ENCODE measurements around the gene HES4. TPM values are rescaled to one million over a fixed set of nuclear protein-coding genes. Genes with fewer than 3 reads are reported as not detected.

The HES4 gene
- total and polyA plus RNA-seq, 10 of the 15 experiments (the other 5 are each of a cell fraction or from before 2014, with no cell fraction given) = 0.44 to 1.7 (median 0.85) TPM; not detected in 5

- Histone ChIP-seq H3K4me3 (no peak overlapping the region), H4K20me1 (ENCODE audit: control insufficient read depth, insufficient read depth) (no peaks in the 10 kb centered on the region), H3K79me2 (ENCODE audit: control insufficient read depth, insufficient read depth, low read length) (no peaks in the 10 kb centered on the region), H3K9ac (ENCODE audit: control insufficient read depth, insufficient read depth, low read length) (no peak overlapping the region), H3K4me2 (ENCODE audit: control insufficient read depth, insufficient read depth) (no peak overlapping the region), H3K4me1 (ENCODE audit: control insufficient read depth, insufficient read depth, low read length) (peaks cover 5% of the 10 kb centered on the region; the same call in 1 of the 2 replicates), H3K9me3 (replicated peaks; ENCODE audit: control insufficient read depth, insufficient read depth, low read length) (no peaks in the 10 kb centered on the region), H3K36me3 (ENCODE audit: control insufficient read depth in 2 of 2, insufficient read depth in 2 of 2, low read length in 1 of 2) (peaks cover 3 to 24% of the 10 kb centered on the region in 2 experiments; a peak in 3 of 4 replicates), H3K27me3 (replicated peaks in 1 of 2; ENCODE audit: control insufficient read depth in 2 of 2, insufficient read depth in 2 of 2, low read length in 1 of 2) (no peaks in the 10 kb centered on the region), H2AFZ (ENCODE audit: control insufficient read depth, low read depth, low read length) (no peak overlapping the region), H3K27ac (ENCODE audit: control insufficient read depth, insufficient read depth) (no peak overlapping the region)
- FAIRE-seq (no peak), ATAC-seq (no peak), DNase-seq (ENCODE audit: low read depth, low spot score) (no peak)
- BruUV-seq (replicated peaks) = no TSS peak
- ChIA-PET SMC1A (ENCODE audit: uncharacterized antibody, unreplicated experiment) (no interaction called here), CTCF (no interaction called here), POLR2A (no interaction called here), RAD21 (ENCODE audit: unreplicated experiment) (no interaction called here)
- in situ Hi-C loops (cut with MboI) = no loop called here
- TF ChIP-seq SMC3 (IDR thresholded peaks at IDR 0.05; ENCODE audit: borderline replicate concordance, low read length) (no peak), USF2 (IDR thresholded peaks at IDR 0.05; ENCODE audit: borderline replicate concordance, low read depth, low read length) (no peak), CBX3 (IDR thresholded peaks at IDR 0.05; ENCODE audit: borderline replicate concordance, low read depth) (no peak), SREBF2 (IDR thresholded peaks at IDR 0.05; ENCODE audit: low read length) (no peak), RUNX3 (IDR thresholded peaks at IDR 0.05; ENCODE audit: low read length) (no peak), NBN (IDR thresholded peaks at IDR 0.05) (no peak), CEBPZ (IDR thresholded peaks at IDR 0.05; ENCODE audit: low read depth, low read length) (no peak), CREM (IDR thresholded peaks at IDR 0.05; ENCODE audit: low read depth) (no peak), CEBPB (IDR thresholded peaks at IDR 0.05; ENCODE audit: borderline replicate concordance in 1 of 2, low read depth in 2 of 2, low read length in 2 of 2) (no peak), MAX (IDR thresholded peaks at IDR 0.05; ENCODE audit: low read depth, low read length) (no peak)
- intact Hi-C loops (cut with micrococcal nuclease; ENCODE audit: unreplicated experiment) = no loop called here
- 88% methylated on average over 19 of the region's 19 CpGs for WGBS (ENCODE audit: insufficient coverage, insufficient replicate concordance, low lambda C conversion rate, missing lambda C conversion rate)
Measured at GRCh38 chr1:1047407-1047806, 47.5 kb upstream of the HES4 start.

Measured in GM12878 (cell line).